Activated T-cell treated with anti-CD3 and anti-CD28 coated beads, Interleukin-2, amount 50 U/mL, for 72 hours (primary cell): ENCODE data around the gene RNF144A. TPM values are rescaled to one million over a fixed set of nuclear protein-coding genes. Genes with fewer than 3 reads are reported as not detected.

Source experiments
- ATAC-seq, 2 donors: fragments of 150-1000 bp; cut with Tn5 transposase; replicated peaks in 1 of 2; 2 replicates each; pipeline ENCODE4 v1.10.0; 2021; ENCODE audit warnings: moderate library complexity in 2 of 2, mild to moderate bottlenecking in 1 of 2
- DNase-seq, 2 donors: peaks; one replicate each; pipeline ENCODE4 v3.0.0; 2021 to 2022; ENCODE audit warnings: mixed read lengths in 1 of 2
- H3K27ac Mint-ChIP-seq: one replicate; pipeline ENCODE4 v1.8.0; 2022; ENCODE audit warnings: mild to moderate bottlenecking, moderate library complexity, mixed read lengths
- H3K27me3 Mint-ChIP-seq: one replicate; pipeline ENCODE4 v1.8.0; 2022; ENCODE audit warnings: low read depth, mixed read lengths
- H3K36me3 Mint-ChIP-seq, 2 donors: one replicate each; pipeline ENCODE4 v1.8.0; 2022; ENCODE audit warnings: mixed read lengths in 2 of 2, mild to moderate bottlenecking in 1 of 2; ENCODE audit not compliant: insufficient read depth in 2 of 2
- H3K4me1 Mint-ChIP-seq: one replicate; pipeline ENCODE4 v1.8.0; 2022; ENCODE audit warnings: low read depth, mixed read lengths
- H3K4me3 Mint-ChIP-seq, 2 donors: one replicate each; pipeline ENCODE4 v1.8.0; 2022; ENCODE audit warnings: mild to moderate bottlenecking in 2 of 2, mixed read lengths in 2 of 2, moderate library complexity in 2 of 2
- H3K9me3 Mint-ChIP-seq, 2 donors: one replicate each; pipeline ENCODE4 v1.8.0; 2022; ENCODE audit warnings: mixed read lengths in 2 of 2
- total RNA-seq, 2 donors: library from RNA; stranded (reverse); gene quantifications; one replicate each; pipeline ENCODE4 v1.2.3, GENCODE V29; 2022

RNF144A gene
- total RNA-seq, 2 donors from 2014 or later = 52.1 to 73.9 TPM

DNA sequence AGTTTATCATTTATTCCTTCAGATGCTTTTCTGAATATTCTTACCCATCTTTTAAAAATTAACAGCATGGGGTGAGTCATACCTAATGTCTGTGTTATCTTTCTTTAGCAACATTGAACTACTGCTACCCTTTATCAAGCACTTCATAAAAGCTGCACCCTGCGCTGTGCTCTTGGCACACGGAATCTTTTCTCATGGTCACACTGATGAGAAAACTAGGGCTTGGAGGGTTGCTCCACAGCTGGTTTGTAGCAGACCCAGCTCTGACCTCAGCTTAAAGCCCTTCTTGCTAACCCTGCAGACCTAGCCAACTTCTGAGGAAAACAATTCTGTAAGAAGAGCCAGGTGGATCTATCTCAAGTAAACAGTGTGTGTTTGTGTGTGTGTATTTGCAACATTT, 106.3 kb downstream of the RNF144A start:
- DNase-seq = no peak
- Mint-ChIP-seq H3K9me3 (no peaks in the 10 kb centered on the region), H3K27me3 (no peaks in the 10 kb centered on the region), H3K4me3 (no peak overlapping the region), H3K4me1 (no peaks in the 10 kb centered on the region), H3K27ac (peak overlapping the region; percentile 47), H3K36me3 (peaks cover 0 to 23% of the 10 kb centered on the region in 2 donors)
- no peak for ATAC-seq

DNA sequence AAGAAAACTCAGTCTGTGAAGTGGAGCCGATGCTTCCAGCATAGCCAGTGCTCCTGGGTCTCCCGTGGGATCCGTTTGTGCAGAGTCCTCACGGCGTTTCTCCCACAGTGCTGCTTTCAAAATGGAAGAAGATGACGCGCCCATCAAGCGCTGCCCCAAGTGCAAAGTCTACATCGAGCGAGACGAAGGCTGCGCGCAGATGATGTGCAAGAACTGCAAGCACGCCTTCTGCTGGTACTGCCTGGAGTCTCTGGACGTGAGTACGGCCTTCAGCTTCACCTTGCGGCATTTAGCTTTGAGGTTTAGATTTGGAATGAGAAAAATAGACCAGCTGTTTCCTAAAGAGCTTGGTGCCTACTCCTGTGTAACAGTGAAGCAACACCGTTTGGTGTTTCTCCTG, 107.0 kb downstream of the RNF144A start:
- H3K27ac Mint-ChIP-seq = no peak overlapping the region
- ATAC-seq (no peak), DNase-seq (no peak)
- H3K36me3 Mint-ChIP-seq = peaks cover 0 to 23% of the 10 kb centered on the region in 2 donors
- no peaks in the 10 kb centered on the region for H3K9me3 Mint-ChIP-seq
- H3K4me3 Mint-ChIP-seq = no peak overlapping the region
- H3K27me3 Mint-ChIP-seq = no peaks in the 10 kb centered on the region
- H3K4me1 Mint-ChIP-seq = no peaks in the 10 kb centered on the region

- H3K4me1 Mint-ChIP-seq = no peaks in the 10 kb centered on the region
- H3K27me3 Mint-ChIP-seq = no peaks in the 10 kb centered on the region
- no peaks in the 10 kb centered on the region for H3K9me3 Mint-ChIP-seq
- no peak overlapping the region for H3K27ac Mint-ChIP-seq
- DNase-seq (no peak), ATAC-seq (no peak)
- H3K4me3 Mint-ChIP-seq = no peak overlapping the region
- peaks cover 0 to 23% of the 10 kb centered on the region in 2 donors for H3K36me3 Mint-ChIP-seq
These were observed 107.9 kb downstream of the RNF144A start for GRCh38 chr2:7025082-7025481.

- DNase-seq (no peak), ATAC-seq (no peak)
- Mint-ChIP-seq H3K27ac (no peak overlapping the region), H3K27me3 (no peaks in the 10 kb centered on the region), H3K9me3 (no peaks in the 10 kb centered on the region), H3K36me3 (peaks cover 4 to 25% of the 10 kb centered on the region in 2 donors), H3K4me1 (no peaks in the 10 kb centered on the region), H3K4me3 (no peak overlapping the region)
These were observed 109.5 kb downstream of the RNF144A start for GRCh38 chr2:7026742-7027141.

DNA sequence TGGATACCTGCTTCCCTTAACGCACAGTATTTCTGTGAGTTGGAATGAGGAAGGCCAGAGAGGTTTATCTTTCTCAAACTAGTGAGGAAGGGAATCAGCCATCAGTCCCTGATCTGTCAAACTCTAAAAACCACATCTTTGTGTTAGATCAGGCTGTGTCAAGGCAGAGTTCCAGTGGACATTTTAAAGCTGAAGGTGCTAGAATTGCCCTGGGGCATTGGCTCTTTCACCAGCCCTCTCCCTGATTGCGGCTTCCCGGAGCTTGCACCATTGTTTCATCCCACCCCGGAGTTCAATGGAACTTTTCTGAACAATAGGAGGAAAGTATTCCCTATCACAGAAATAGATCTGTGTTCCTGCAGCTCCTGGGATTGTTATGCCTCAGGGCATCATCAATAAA, 110.2 kb downstream of the RNF144A start:
- H3K4me3 Mint-ChIP-seq = no peak overlapping the region
- no peak for ATAC-seq
- DNase-seq = no peak
- H3K36me3 Mint-ChIP-seq = peaks cover 4 to 20% of the 10 kb centered on the region in 2 donors
- H3K9me3 Mint-ChIP-seq = no peaks in the 10 kb centered on the region
- H3K4me1 Mint-ChIP-seq = no peaks in the 10 kb centered on the region
- H3K27me3 Mint-ChIP-seq = no peaks in the 10 kb centered on the region
- no peak overlapping the region for H3K27ac Mint-ChIP-seq

GRCh38 chr2:7027956-7028655, 110.9 kb downstream of the RNF144A start:
- peaks cover 6 to 20% of the 10 kb centered on the region in 2 donors for H3K36me3 Mint-ChIP-seq
- no peaks in the 10 kb centered on the region for H3K27me3 Mint-ChIP-seq
- no peaks in the 10 kb centered on the region for H3K9me3 Mint-ChIP-seq
- no peak overlapping the region for H3K27ac Mint-ChIP-seq
- H3K4me1 Mint-ChIP-seq = no peaks in the 10 kb centered on the region
- no peak for ATAC-seq
- DNase-seq = no peak
- no peak overlapping the region for H3K4me3 Mint-ChIP-seq

DNA sequence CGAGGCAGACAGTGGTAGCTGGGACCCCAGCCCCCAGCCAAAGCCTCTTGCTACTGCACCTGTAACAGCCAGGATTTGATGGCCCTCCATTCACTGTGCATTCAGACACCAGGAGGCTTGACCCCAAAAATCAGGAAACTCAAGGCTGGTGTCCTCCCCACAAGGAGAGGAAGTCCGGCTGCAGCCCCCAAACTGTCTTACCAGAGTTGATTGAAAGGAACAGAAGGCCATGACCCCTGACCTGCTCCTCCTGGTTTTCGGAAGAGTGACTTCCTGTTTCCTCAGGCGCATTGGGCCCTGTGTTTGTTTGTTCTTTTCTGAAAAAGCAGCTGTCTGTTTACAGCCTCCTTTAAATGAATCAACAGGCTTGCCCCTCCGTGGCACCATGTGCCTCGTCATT, 111.6 kb downstream of the RNF144A start:
- H3K27ac Mint-ChIP-seq = no peak overlapping the region
- DNase-seq (no peak), ATAC-seq (no peak)
- no peaks in the 10 kb centered on the region for H3K9me3 Mint-ChIP-seq
- H3K4me1 Mint-ChIP-seq = no peaks in the 10 kb centered on the region
- H3K4me3 Mint-ChIP-seq = no peak overlapping the region
- H3K27me3 Mint-ChIP-seq = no peaks in the 10 kb centered on the region
- H3K36me3 Mint-ChIP-seq = peaks cover 7 to 18% of the 10 kb centered on the region in 2 donors

DNA sequence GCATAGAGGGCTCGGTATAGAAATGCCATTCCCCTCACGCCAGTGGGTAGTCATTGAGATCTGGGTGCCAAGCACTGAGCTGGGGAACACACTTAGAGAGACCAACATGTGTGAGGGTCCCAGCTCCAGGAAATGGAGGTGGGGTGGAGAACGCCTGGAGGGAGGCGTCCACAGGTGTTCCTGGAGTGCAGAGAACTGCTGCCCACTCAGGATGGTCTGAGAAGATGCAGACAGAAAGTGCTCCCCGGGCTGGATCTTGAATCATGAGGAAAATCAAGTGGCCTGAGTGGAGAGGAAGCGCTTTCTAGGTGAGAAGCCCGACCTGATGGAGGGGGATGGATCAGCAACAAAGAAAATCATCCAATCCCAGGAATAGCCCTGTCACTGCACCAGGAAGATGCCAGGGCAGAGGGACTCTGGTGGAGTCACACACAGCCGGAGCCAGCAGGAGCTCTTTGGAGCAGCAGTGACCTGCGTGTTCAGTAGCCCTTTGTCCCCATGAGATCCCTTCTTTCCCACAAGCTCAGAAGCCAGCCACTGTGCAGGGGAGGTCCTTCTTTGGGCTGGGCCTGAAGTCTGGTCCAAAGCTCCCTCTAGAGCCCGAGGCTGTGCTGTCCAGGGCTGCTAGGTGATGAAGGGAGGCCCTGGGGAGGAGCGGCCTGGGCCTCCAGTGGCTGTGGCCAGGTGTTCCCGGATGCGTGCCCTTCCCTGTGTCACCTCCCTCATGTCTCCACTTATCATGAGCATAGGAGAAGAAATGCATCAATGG, 112.3 kb downstream of the RNF144A start:
- Mint-ChIP-seq H3K36me3 (peaks cover 7 to 17% of the 10 kb centered on the region in 2 donors), H3K4me3 (no peak overlapping the region), H3K27me3 (no peaks in the 10 kb centered on the region), H3K4me1 (no peaks in the 10 kb centered on the region), H3K9me3 (no peaks in the 10 kb centered on the region), H3K27ac (peak overlapping the region; percentile 23)
- ATAC-seq (no peak), DNase-seq (no peak)

DNA sequence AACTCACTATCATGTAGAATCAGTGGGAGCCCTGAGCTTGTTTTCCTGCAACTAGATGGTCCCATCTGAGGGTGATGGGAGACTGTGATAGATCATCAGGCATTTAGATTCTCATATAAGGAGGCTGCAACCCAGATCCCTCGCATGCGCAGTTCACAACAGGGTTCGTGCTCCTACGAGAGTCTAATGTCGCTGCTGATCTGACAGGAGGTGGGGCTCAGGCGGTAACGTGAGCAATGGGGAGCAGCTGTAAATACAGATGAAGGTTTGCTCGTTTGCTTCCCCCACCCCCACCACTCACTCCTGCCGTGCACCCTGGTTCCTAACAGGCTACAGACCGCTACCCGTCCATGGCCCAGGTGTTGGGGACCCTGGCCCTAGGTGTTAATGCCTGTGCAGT, 113.6 kb downstream of the RNF144A start:
- no peaks in the 10 kb centered on the region for H3K9me3 Mint-ChIP-seq
- H3K4me3 Mint-ChIP-seq = no peak overlapping the region
- H3K27ac Mint-ChIP-seq = peak overlapping the region; percentile 18
- ATAC-seq = no peak
- H3K4me1 Mint-ChIP-seq = no peaks in the 10 kb centered on the region
- no peaks in the 10 kb centered on the region for H3K27me3 Mint-ChIP-seq
- no peak for DNase-seq
- peaks cover 7 to 17% of the 10 kb centered on the region in 2 donors for H3K36me3 Mint-ChIP-seq

DNA sequence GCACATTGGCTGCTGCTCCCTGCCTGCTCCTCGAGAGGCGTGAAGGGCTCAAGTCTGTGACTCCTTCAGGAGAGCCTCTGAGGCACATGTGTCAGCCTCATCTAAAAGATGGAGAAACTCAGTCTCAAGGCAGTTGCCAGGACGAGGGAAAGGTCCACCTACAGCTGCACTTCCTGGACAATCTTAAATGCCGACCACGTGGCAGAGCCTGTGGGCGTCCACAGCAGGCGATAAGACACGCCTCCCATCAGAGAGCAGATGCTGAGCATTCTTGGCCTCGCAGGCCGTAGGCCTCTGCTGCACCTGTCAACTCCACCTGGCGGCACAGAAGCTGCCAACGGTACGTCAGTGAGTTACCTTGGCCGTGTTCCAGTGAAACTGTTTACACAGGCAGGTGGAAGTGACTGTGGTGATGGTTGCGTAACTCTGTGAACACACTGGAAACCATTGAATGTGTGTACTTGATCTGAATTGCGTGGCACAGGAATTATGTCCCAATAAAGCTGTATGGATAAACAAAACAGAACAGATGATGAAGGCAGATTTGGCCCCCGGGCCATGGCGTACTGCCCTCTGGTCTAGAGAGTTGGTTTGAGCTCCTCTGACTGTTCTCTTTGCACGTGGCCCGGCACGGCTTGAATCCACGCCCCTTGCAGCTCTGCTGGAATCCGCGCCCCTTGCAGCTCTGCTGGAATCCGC, 114.5 kb downstream of the RNF144A start:
- H3K4me1 Mint-ChIP-seq = no peaks in the 10 kb centered on the region
- peak in 1 of 2 donors; percentile 17 for DNase-seq
- H3K9me3 Mint-ChIP-seq = no peaks in the 10 kb centered on the region
- H3K27me3 Mint-ChIP-seq = no peaks in the 10 kb centered on the region
- H3K4me3 Mint-ChIP-seq = no peak overlapping the region
- peaks cover 7 to 14% of the 10 kb centered on the region in 2 donors for H3K36me3 Mint-ChIP-seq
- no peak overlapping the region for H3K27ac Mint-ChIP-seq
- peak in 1 of 2 donors; percentile 56 for ATAC-seq

DNA sequence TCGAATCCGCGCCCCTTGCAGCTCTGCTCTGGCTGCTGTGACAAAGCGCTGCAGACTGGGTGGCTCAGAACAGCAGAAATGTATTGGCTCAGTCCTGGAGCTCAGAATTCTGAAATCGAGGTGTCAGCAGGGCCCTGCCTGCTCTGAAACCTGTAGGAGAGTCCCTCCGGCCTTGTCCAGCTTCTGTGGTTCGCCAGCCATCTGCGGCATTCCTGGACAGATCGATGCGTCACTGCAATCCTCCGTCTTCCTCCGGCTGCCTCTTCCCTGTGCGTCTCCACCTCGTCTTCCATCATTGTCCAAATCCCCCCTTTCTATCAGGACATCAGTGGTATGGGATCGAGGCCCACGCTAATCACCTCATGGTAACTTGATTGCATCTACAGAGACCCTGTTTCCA, 115.2 kb downstream of the RNF144A start:
- Mint-ChIP-seq H3K9me3 (no peaks in the 10 kb centered on the region), H3K27ac (no peak overlapping the region), H3K4me3 (no peak overlapping the region), H3K27me3 (no peaks in the 10 kb centered on the region), H3K36me3 (peaks cover 7 to 14% of the 10 kb centered on the region in 2 donors), H3K4me1 (no peaks in the 10 kb centered on the region)
- no peak for ATAC-seq
- no peak for DNase-seq

- Mint-ChIP-seq H3K9me3 (peaks cover under 1% of the 10 kb centered on the region in 2 donors), H3K4me1 (no peaks in the 10 kb centered on the region), H3K36me3 (peaks cover 8 to 13% of the 10 kb centered on the region in 2 donors), H3K4me3 (no peak overlapping the region), H3K27ac (peak overlapping the region; percentile 23), H3K27me3 (no peaks in the 10 kb centered on the region)
- no peak for DNase-seq
- ATAC-seq = no peak
These were observed 116.1 kb downstream of the RNF144A start for GRCh38 chr2:7033136-7033960.
